Body of pancreas (tissue), 4 donors: Measurements from ENCODE around the gene EIF3K.

Source experiments
- CTCF ChIP-seq, 7 experiments: fragments of 450-650 bp in 4 of 7; fragments of 200-600 bp in 3 of 7; sonication (generic) in 3 of 7; IDR thresholded peaks; one replicate each; pipeline ENCODE4 v1.5.1; 2016 to 2019; ENCODE audit warnings: antibody characterized with exemption in 7 of 7
- POLR2A ChIP-seq, 3 donors: fragments of 450-650 bp; IDR thresholded peaks; one replicate each; pipeline ENCODE4 v1.6.1; 2016; ENCODE audit warnings: antibody characterized with exemption in 3 of 3, mild to moderate bottlenecking in 2 of 3

- TF ChIP-seq CTCF (IDR thresholded peaks at IDR 0.05) (no peak), POLR2A (IDR thresholded peaks at IDR 0.05) (no peak)
These were observed 38.9 kb upstream of the EIF3K start for GRCh38 chr19:38580080-38580479.
